ENCODE data around the gene AHDC1. TPM values are rescaled to one million over a fixed set of nuclear protein-coding genes. Genes with fewer than 3 reads are reported as not detected.

AHDC1 gene
- total and polyA plus RNA-seq, 2 experiments from 2014 or later = 13.3 to 14.4 TPM

DNA sequence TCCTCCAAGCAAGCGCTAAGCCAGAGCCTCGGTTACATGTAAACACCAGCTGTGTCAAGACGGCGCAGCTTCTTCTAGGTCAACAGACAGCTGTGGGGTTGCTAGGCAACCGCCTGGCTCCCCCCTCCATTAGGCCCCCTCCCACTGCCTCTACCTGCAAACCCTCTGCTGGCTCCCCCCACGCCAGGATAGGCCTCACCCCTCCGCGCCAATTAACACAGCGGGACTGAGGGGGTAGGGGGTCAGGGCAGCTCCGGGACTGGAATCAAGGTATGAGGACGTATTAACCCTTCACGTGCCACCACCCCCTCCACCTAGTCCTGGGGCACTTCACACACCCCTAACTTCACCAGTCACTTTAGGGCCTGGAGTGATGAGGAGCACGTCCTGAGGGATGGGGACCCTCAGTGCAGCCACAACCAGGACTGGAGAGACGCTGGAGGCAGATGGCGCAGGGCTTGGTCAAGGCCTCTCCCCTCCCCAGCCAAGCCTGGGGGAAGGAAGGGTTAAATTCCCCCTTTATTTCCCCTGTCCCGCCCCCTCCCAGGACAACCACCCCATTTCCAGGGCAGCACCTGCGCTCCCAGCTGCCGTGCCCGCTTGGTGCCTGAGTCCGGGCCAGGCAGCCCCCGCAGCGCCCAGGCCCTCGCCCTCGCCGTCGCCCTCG is 76.6 kb downstream of the AHDC1 start:
- Histone ChIP-seq H3K27ac (peak overlapping the region; percentile 99), H3K9me3 (ENCODE audit: low read depth) (no peaks in the 10 kb centered on the region), H3K9me2 (replicated peaks; ENCODE audit: insufficient read depth) (no peaks in the 10 kb centered on the region), H3K4me3 (peak overlapping the region; percentile 46), H4K20me1 (ENCODE audit: insufficient read depth, poor library complexity, severe bottlenecking) (no peaks in the 10 kb centered on the region), H3K27me3 (no peaks in the 10 kb centered on the region), H3K4me2 (peak overlapping the region; percentile 97), H3K36me3 (replicated peaks; ENCODE audit: insufficient read depth, low read depth) (no peaks in the 10 kb centered on the region), H3K79me2 (peaks cover 30% of the 10 kb centered on the region), H2AFZ (peak overlapping the region; percentile 20), H3K4me1 (ENCODE audit: insufficient read depth) (peaks cover 71% of the 10 kb centered on the region)
- peak; percentile 92 for DNase-seq (ENCODE audit: low spot score)
- 9% methylated on average over 18 of the region's 27 CpGs for WGBS (ENCODE audit: low lambda C conversion rate, missing lambda C conversion rate)
- TF ChIP-seq, protein P1, sequence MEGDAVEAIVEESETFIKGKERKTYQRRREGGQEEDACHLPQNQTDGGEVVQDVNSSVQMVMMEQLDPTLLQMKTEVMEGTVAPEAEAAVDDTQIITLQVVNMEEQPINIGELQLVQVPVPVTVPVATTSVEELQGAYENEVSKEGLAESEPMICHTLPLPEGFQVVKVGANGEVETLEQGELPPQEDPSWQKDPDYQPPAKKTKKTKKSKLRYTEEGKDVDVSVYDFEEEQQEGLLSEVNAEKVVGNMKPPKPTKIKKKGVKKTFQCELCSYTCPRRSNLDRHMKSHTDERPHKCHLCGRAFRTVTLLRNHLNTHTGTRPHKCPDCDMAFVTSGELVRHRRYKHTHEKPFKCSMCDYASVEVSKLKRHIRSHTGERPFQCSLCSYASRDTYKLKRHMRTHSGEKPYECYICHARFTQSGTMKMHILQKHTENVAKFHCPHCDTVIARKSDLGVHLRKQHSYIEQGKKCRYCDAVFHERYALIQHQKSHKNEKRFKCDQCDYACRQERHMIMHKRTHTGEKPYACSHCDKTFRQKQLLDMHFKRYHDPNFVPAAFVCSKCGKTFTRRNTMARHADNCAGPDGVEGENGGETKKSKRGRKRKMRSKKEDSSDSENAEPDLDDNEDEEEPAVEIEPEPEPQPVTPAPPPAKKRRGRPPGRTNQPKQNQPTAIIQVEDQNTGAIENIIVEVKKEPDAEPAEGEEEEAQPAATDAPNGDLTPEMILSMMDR (IDR thresholded peaks at IDR 0.05; ENCODE audit: poor library complexity) = no peak
- no peak for TF ChIP-seq EZH2 (IDR thresholded peaks at IDR 0.05; ENCODE audit: borderline replicate concordance)
- TF ChIP-seq EZH2phosphoT487 (IDR thresholded peaks at IDR 0.05; ENCODE audit: low read depth, severe bottlenecking, unreplicated experiment) = no peak

DNA sequence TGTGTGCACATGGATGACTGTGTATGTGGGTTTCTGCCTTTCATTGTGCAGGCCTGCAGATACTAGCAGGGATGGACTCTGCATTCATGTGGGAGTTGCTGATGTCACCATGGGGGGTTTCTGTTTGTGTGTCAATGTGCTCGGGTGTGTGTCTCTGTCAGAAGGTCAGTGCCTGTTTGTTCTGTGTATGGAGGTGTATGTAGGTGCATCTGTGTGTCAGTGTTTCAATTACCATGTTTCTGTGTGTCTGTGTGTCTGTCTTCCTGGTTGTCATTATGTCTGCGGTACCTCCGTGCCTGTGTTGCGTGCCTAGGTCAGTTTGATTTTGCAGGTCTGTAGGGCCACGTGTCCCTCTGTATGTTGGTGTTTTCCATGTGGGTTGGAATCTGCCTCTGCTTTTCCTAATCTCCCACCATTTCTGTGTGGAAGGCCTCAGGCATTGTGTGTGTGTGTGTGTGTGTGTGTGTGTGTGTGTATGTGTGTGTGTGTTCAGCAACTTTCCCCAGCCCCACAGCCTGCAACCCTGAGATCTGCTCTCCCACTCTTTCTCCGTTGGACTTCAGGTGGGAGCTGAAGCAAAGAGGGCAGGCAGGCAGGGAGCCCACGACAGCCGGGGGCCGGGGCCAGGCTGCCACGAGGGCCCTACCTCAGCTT is 77.2 kb downstream of the AHDC1 start:
- Histone ChIP-seq H3K27ac (peak overlapping the region; percentile 99), H2AFZ (no peak overlapping the region), H3K9me3 (ENCODE audit: low read depth) (no peaks in the 10 kb centered on the region), H4K20me1 (ENCODE audit: insufficient read depth, poor library complexity, severe bottlenecking) (no peaks in the 10 kb centered on the region), H3K4me2 (peak overlapping the region; percentile 97), H3K4me1 (ENCODE audit: insufficient read depth) (peaks cover 78% of the 10 kb centered on the region), H3K9me2 (replicated peaks; ENCODE audit: insufficient read depth) (no peaks in the 10 kb centered on the region), H3K36me3 (replicated peaks; ENCODE audit: insufficient read depth, low read depth) (no peaks in the 10 kb centered on the region), H3K4me3 (peak overlapping the region; percentile 15), H3K79me2 (peaks cover 30% of the 10 kb centered on the region), H3K27me3 (no peaks in the 10 kb centered on the region)
- TF ChIP-seq, protein P1 (IDR thresholded peaks at IDR 0.05; ENCODE audit: poor library complexity) = no peak
- TF ChIP-seq EZH2phosphoT487 (IDR thresholded peaks at IDR 0.05; ENCODE audit: low read depth, severe bottlenecking, unreplicated experiment) (no peak), EZH2 (IDR thresholded peaks at IDR 0.05; ENCODE audit: borderline replicate concordance) (no peak)
- DNase-seq (ENCODE audit: low spot score) = no peak
- WGBS (ENCODE audit: low lambda C conversion rate, missing lambda C conversion rate) = 28% methylated on average over 10 of the region's 10 CpGs

DNA sequence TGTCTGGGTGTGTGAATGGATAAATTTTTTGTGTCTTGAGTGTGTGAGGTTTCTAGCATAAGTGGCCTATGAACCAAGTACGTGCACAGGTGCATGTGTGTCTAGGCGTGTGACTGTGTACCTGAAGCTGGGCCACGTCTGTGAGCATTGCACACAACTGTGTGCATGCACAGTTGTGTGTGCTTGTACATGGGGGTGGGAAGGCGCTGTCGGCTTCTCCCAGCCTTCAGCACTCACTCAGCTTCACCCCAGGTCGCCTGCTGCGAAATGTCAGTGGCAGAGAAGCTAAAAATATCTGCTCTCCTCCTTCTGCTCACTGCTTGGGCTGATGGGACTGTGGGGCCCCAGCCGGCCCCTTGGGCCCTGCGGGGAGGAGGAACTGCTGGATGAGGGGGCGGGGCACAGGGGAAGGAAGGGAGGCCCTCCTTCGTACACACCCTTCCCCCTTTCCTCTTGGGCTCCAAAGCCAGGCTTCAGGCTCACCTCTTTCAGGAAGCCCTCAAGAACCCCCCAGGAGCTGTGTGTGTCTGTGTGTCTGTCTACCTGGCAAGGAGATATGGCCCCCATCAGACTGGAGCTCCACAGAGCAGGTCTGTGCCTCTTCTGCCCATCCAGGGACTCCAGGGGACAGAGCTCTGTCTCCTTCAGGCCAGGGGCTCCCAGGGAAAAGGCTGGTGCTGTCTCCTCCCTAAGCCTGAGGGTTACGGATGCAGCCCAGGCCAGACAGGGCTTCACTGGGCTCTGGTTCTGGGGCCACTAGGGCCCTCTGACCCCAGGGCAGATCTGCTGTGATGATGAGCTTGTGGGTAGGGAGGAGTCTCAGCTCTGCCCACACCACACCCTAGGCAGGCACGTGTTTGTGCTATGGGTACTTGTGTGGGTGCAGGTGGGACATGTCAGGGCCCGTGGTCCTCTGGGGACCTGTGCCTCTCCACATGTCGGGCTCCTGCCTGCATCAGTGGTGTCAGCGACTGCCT is 78.4 kb downstream of the AHDC1 start:
- no peaks in the 10 kb centered on the region for H4K20me1 ChIP-seq (ENCODE audit: insufficient read depth, poor library complexity, severe bottlenecking)
- peaks cover 27% of the 10 kb centered on the region for H3K79me2 ChIP-seq
- H3K9me3 ChIP-seq (ENCODE audit: low read depth) = no peaks in the 10 kb centered on the region
- H3K27me3 ChIP-seq = no peaks in the 10 kb centered on the region
- no peaks in the 10 kb centered on the region for H3K9me2 ChIP-seq (replicated peaks; ENCODE audit: insufficient read depth)
- H3K27ac ChIP-seq = peak overlapping the region; percentile 99
- H3K36me3 ChIP-seq (replicated peaks; ENCODE audit: insufficient read depth, low read depth) = no peaks in the 10 kb centered on the region
- peak overlapping the region; percentile 97 for H3K4me2 ChIP-seq
- WGBS (ENCODE audit: low lambda C conversion rate, missing lambda C conversion rate) = 44% methylated on average over 13 of the region's 16 CpGs
- no peak overlapping the region for H2AFZ ChIP-seq
- TF ChIP-seq EZH2phosphoT487 (IDR thresholded peaks at IDR 0.05; ENCODE audit: low read depth, severe bottlenecking, unreplicated experiment) = no peak
- TF ChIP-seq EZH2 (IDR thresholded peaks at IDR 0.05; ENCODE audit: borderline replicate concordance) = no peak
- TF ChIP-seq, protein P1 (IDR thresholded peaks at IDR 0.05; ENCODE audit: poor library complexity) = no peak
- DNase-seq (ENCODE audit: low spot score) = peak; percentile 92
- H3K4me3 ChIP-seq = peak overlapping the region; percentile 12
- H3K4me1 ChIP-seq (ENCODE audit: insufficient read depth) = peaks cover 89% of the 10 kb centered on the region
